IMR-90 (cell line): ENCODE measurements around the gene TRABD2A. TPM values are rescaled to one million over a fixed set of nuclear protein-coding genes. Genes with fewer than 3 reads are reported as not detected.

Experiments
- ATAC-seq: fragments of 200-7000 bp; cut with Tn5 transposase; 2 replicates; pipeline ENCODE4 v1.9.1; 2020; ENCODE audit warnings: low read depth, mild to moderate bottlenecking, moderate library complexity
- BruUV-seq: library from RNA; stranded (reverse); fragments of 400-500 nt; replicated peaks from 2 replicates; lab custom pipeline; 2021; lab: Mats Ljungman, UMichigan
- CTCF ChIA-PET: fragments of 300-600 bp; formaldehyde crosslinking; extraction: SDS; loops from one replicate; lab custom pipeline; 2021; ENCODE audit warnings: antibody characterized with exemption; lab: Yijun Ruan, JAX
- POLR2A ChIA-PET: fragments of 300-600 bp; sonication (Branson Sonifier 250); formaldehyde crosslinking; loops from one replicate; lab custom pipeline; 2022; ENCODE audit warnings: antibody characterized with exemption; ENCODE audit not compliant: unreplicated experiment; lab: Charles Lee
- DNase-seq: peaks from one replicate; pipeline ENCODE4 v3.0.0; 2013
- H2AFZ ChIP-seq: replicated peaks from 2 replicates; pipeline ENCODE3; 2013; ENCODE audit warnings: low read length, mild to moderate bottlenecking; ENCODE audit not compliant: poor library complexity
- H2AK5ac ChIP-seq: 2 replicates; pipeline ENCODE4 v1.6.1; 2013; ENCODE audit warnings: low read depth, low read length, inconsistent platforms
- H2AK9ac ChIP-seq: replicated peaks from 2 replicates; pipeline ENCODE3; 2013; ENCODE audit warnings: mild to moderate bottlenecking, low read depth, low read length, moderate library complexity; ENCODE audit not compliant: poor library complexity
- H2BK120ac ChIP-seq: 2 replicates; pipeline ENCODE4 v1.6.1; 2013; ENCODE audit warnings: low read depth, low read length, inconsistent platforms
- H2BK15ac ChIP-seq: 3 replicates; pipeline ENCODE4 v1.6.1; 2013; ENCODE audit warnings: low read depth, low read length, inconsistent platforms
- H2BK20ac ChIP-seq: 2 replicates; pipeline ENCODE4 v1.6.1; 2013; ENCODE audit warnings: low read depth, mild to moderate bottlenecking, inconsistent platforms, low read length, moderate library complexity
- H2BK5ac ChIP-seq: 2 replicates; pipeline ENCODE4 v1.6.1; 2013; ENCODE audit warnings: mild to moderate bottlenecking, low read depth, low read length, inconsistent platforms; ENCODE audit not compliant: poor library complexity, severe bottlenecking
- H3K14ac ChIP-seq: replicated peaks from 2 replicates; pipeline ENCODE4 v1.6.1; 2013; ENCODE audit warnings: low read depth, low read length, inconsistent platforms
- H3K18ac ChIP-seq: 2 replicates; pipeline ENCODE4 v1.6.1; 2013; ENCODE audit warnings: low read depth, low read length, control low read depth
- H3K23ac ChIP-seq: 2 replicates; pipeline ENCODE4 v1.6.1; 2013; ENCODE audit warnings: low read depth, low read length, inconsistent platforms
- H3K27ac ChIP-seq: 2 replicates; pipeline ENCODE4 v1.5.1; 2013; ENCODE audit warnings: mild to moderate bottlenecking, control low read depth, low read length; ENCODE audit not compliant: insufficient read depth
- H3K27me3 ChIP-seq: 2 replicates; pipeline ENCODE4 v1.6.1; 2013; ENCODE audit warnings: low read length; ENCODE audit not compliant: control insufficient read depth, insufficient read depth
- H3K36me3 ChIP-seq: 2 replicates; pipeline ENCODE4 v1.6.1; 2013; ENCODE audit warnings: low read length, mixed read lengths; ENCODE audit not compliant: control insufficient read depth, insufficient read depth
- H3K4ac ChIP-seq: 2 replicates; pipeline ENCODE4 v1.6.1; 2013; ENCODE audit warnings: low read depth, low read length, inconsistent platforms
- H3K4me1 ChIP-seq: 2 replicates; pipeline ENCODE4 v1.6.1; 2013; ENCODE audit warnings: low read length, mixed read lengths; ENCODE audit not compliant: control insufficient read depth, insufficient read depth
- H3K4me2 ChIP-seq: 2 replicates; pipeline ENCODE4 v1.6.1; 2013; ENCODE audit warnings: low read depth, mild to moderate bottlenecking, control low read depth, low read length, moderate library complexity
- H3K4me3 ChIP-seq: 2 replicates; pipeline ENCODE4 v1.5.1; 2013; ENCODE audit warnings: low read depth, mild to moderate bottlenecking, control low read depth, low read length, moderate library complexity; ENCODE audit not compliant: insufficient read depth
- H3K56ac ChIP-seq: 2 replicates; pipeline ENCODE4 v1.6.1; 2013; ENCODE audit warnings: low read length, inconsistent platforms; ENCODE audit not compliant: insufficient read depth; ENCODE audit errors: extremely low read depth
- H3K79me1 ChIP-seq, 2 experiments: 2 replicates each; pipeline ENCODE4 v1.6.1; 2013; ENCODE audit warnings: low read length in 2 of 2, inconsistent platforms in 1 of 2, low read depth in 1 of 2
- H3K9ac ChIP-seq: 2 replicates; pipeline ENCODE4 v1.6.1; 2013; ENCODE audit warnings: low read depth, low read length, control low read depth
- H3K9me1 ChIP-seq: 2 replicates; pipeline ENCODE4 v1.6.1; 2013; ENCODE audit warnings: low read length, inconsistent platforms; ENCODE audit not compliant: insufficient read depth
- H3K9me3 ChIP-seq: 2 replicates; pipeline ENCODE4 v1.6.1; 2013; ENCODE audit warnings: low read length; ENCODE audit not compliant: control insufficient read depth, insufficient read depth
- H4K20me1 ChIP-seq: 2 replicates; pipeline ENCODE4 v1.6.1; 2013; ENCODE audit warnings: low read length, inconsistent platforms; ENCODE audit not compliant: insufficient read depth
- H4K5ac ChIP-seq: 2 replicates; pipeline ENCODE4 v1.6.1; 2013; ENCODE audit warnings: mild to moderate bottlenecking, low read depth, low read length, control low read depth
- H4K8ac ChIP-seq, 2 experiments: 2 replicates each; pipeline ENCODE4 v1.6.1; 2013; ENCODE audit warnings: low read depth in 2 of 2, low read length in 2 of 2, control low read depth in 1 of 2, inconsistent platforms in 1 of 2
- H4K91ac ChIP-seq: 2 replicates; pipeline ENCODE4 v1.6.1; 2013; ENCODE audit warnings: low read depth, low read length, inconsistent platforms; ENCODE audit not compliant: insufficient read depth
- BHLHE40 ChIP-seq: fragments of 150-350 bp; IDR thresholded peaks from 2 replicates; pipeline ENCODE4 v1.6.1; 2016; ENCODE audit warnings: mild to moderate bottlenecking, low read depth, low read length
- CEBPB ChIP-seq: IDR thresholded peaks from 2 replicates; pipeline ENCODE4 v1.6.1; 2012; ENCODE audit warnings: low read depth, low read length, improper control_type of control experiment
- CHD1 ChIP-seq: IDR thresholded peaks from 2 replicates; pipeline ENCODE4 v1.6.1; 2012; ENCODE audit warnings: low read depth, low read length, improper control_type of control experiment
- CTCF ChIP-seq: conservative IDR thresholded peaks from 2 replicates; pipeline ENCODE4 v1.5.1; 2012; ENCODE audit warnings: mild to moderate bottlenecking, low read depth, low read length, improper control_type of control experiment
- ELK1 ChIP-seq: fragments of 150-350 bp; IDR thresholded peaks from 2 replicates; pipeline ENCODE4 v1.6.1; 2016; ENCODE audit warnings: low read depth, mild to moderate bottlenecking, low read length, moderate library complexity, borderline replicate concordance
- FOS ChIP-seq: fragments of 150-350 bp; IDR thresholded peaks from 2 replicates; pipeline ENCODE4 v1.6.1; 2016; ENCODE audit warnings: low read depth, low read length
- MAFK ChIP-seq: IDR thresholded peaks from 2 replicates; pipeline ENCODE4 v1.6.1; 2012; ENCODE audit warnings: low read depth, low read length, improper control_type of control experiment
- MAZ ChIP-seq: IDR thresholded peaks from 2 replicates; pipeline ENCODE4 v1.6.1; 2012; ENCODE audit warnings: low read depth, mild to moderate bottlenecking, low read length, improper control_type of control experiment, moderate library complexity, borderline replicate concordance
- MXI1 ChIP-seq: IDR thresholded peaks from 2 replicates; pipeline ENCODE4 v1.6.1; 2012; ENCODE audit warnings: low read depth, mild to moderate bottlenecking, low read length, moderate library complexity, borderline replicate concordance
- NFE2L2 ChIP-seq: fragments of 150-350 bp; IDR thresholded peaks from 2 replicates; pipeline ENCODE4 v1.6.1; 2016; ENCODE audit warnings: low read depth, mild to moderate bottlenecking, low read length
- POLR2A ChIP-seq: IDR thresholded peaks from 2 replicates; pipeline ENCODE4 v1.6.1; 2012; ENCODE audit warnings: mild to moderate bottlenecking, low read depth, low read length
- RAD21 ChIP-seq: IDR thresholded peaks from 2 replicates; pipeline ENCODE4 v1.6.1; 2012; ENCODE audit warnings: low read length, improper control_type of control experiment
- RCOR1 ChIP-seq: IDR thresholded peaks from 2 replicates; pipeline ENCODE4 v1.6.1; 2012; ENCODE audit warnings: mild to moderate bottlenecking, low read length, improper control_type of control experiment; ENCODE audit not compliant: insufficient replicate concordance
- RFX5 ChIP-seq: IDR thresholded peaks from 2 replicates; pipeline ENCODE4 v1.8.0; 2012; ENCODE audit warnings: low read depth, mild to moderate bottlenecking, low read length, moderate library complexity
- SMC3 ChIP-seq: fragments of 150-350 bp; IDR thresholded peaks from 2 replicates; pipeline ENCODE4 v1.6.1; 2016; ENCODE audit warnings: low read depth, mild to moderate bottlenecking, antibody characterized with exemption, low read length, moderate library complexity
- USF2 ChIP-seq: fragments of 150-350 bp; IDR thresholded peaks from 2 replicates; pipeline ENCODE4 v1.6.1; 2017; ENCODE audit warnings: mild to moderate bottlenecking, antibody characterized with exemption, low read length, low read depth
- WGBS, 2 experiments: methylation state at CpG; one replicate each; pipeline versions ENCODE4 v1.1.5 to v1.1.7; 2013; ENCODE audit warnings: missing lambda C conversion rate in 2 of 2; ENCODE audit not compliant: insufficient read length in 1 of 2; ENCODE audit errors: extremely low coverage in 2 of 2; 5-methylcytosine and 5-hydroxymethylcytosine counted together
- dilution Hi-C: fragments of 300-500 bp; cut with HindIII; formaldehyde crosslinking; loops from one replicate; pipeline ENCODE4 v1.14.3; 2018; ENCODE audit warnings: low sequenced_read_pairs; ENCODE audit not compliant: unreplicated experiment
- in situ Hi-C: fragments of 300-500 bp; cut with MboI; formaldehyde crosslinking; loops from 3 replicates; pipeline ENCODE4 v1.14.3; 2019; ENCODE audit warnings: low sequenced_read_pairs, inconsistent platforms, mixed read lengths
- intact Hi-C: fragments of 100-400 bp; cut with micrococcal nuclease; formaldehyde crosslinking; loops from 2 replicates; pipeline ENCODE4 v1.10.0; 2022
- polyA plus RNA-seq, 3 experiments: library from polyadenylated mRNA; depleted of rRNA; stranded (reverse); fragments of >200 nt; gene quantifications; 2 replicates each; pipeline ENCODE4 v1.2.3, GENCODE V29; 2012; ENCODE audit warnings: low replicate concordance in 1 of 3
- total RNA-seq: library from RNA; depleted of rRNA; stranded (reverse); fragments of >200 nt; gene quantifications from 2 replicates; pipeline ENCODE4 v1.2.3, GENCODE V29; 2012

TRABD2A gene
- total and polyA plus RNA-seq, 2 of the 4 experiments (the other 2 are of a cell fraction), result 17.6 to 20.3 TPM

GRCh38 chr2:84850471-84850870, 30.4 kb downstream of the TRABD2A start:
- H3K79me1 ChIP-seq, result peaks cover 25 to 31% of the 10 kb centered on the region in 2 experiments
- DNase-seq (no peak), ATAC-seq (no peak)
- ChIA-PET POLR2A (no interaction called here), CTCF (no interaction called here)
- no peak overlapping the region for H4K91ac ChIP-seq
- no peak overlapping the region for H3K18ac ChIP-seq
- TF ChIP-seq USF2, result no peak
- no peak for TF ChIP-seq MAZ
- TF ChIP-seq ELK1, result no peak
- TF ChIP-seq NFE2L2, result no peak
- TF ChIP-seq CEBPB, result no peak
- no peak for TF ChIP-seq RCOR1
- TF ChIP-seq FOS, result no peak
- no peak for TF ChIP-seq BHLHE40
- no peak for TF ChIP-seq CHD1
- no peak for TF ChIP-seq SMC3
- no peak for TF ChIP-seq CTCF
- no peak for TF ChIP-seq RAD21
- TF ChIP-seq MAFK, result no peak
- no peak for TF ChIP-seq RFX5
- TF ChIP-seq POLR2A, result no peak
- no peak for TF ChIP-seq MXI1
- H3K4me3 ChIP-seq, result no peak overlapping the region
- H2BK5ac ChIP-seq, result no peak overlapping the region
- H3K9ac ChIP-seq, result no peak overlapping the region
- H2AK9ac ChIP-seq, result no peak overlapping the region
- H2BK15ac ChIP-seq, result no peak overlapping the region
- intact Hi-C loops (no loop called here), dilution Hi-C loops (no loop called here), in situ Hi-C loops (loop anchor here (25.0 kb wide), 1 partner anchor 813 kb away; no protein-coding TSS in a partner anchor)
- no peak overlapping the region for H3K14ac ChIP-seq
- H3K36me3 ChIP-seq, result no peaks in the 10 kb centered on the region
- H3K4ac ChIP-seq, result no peak overlapping the region
- no peak overlapping the region for H2AK5ac ChIP-seq
- no peak overlapping the region for H2BK20ac ChIP-seq
- no TSS peak for BruUV-seq
- H4K20me1 ChIP-seq, result no peaks in the 10 kb centered on the region; the same call in 1 of the 2 replicates
- no peaks in the 10 kb centered on the region for H3K9me3 ChIP-seq
- no peak overlapping the region for H3K56ac ChIP-seq
- H2BK120ac ChIP-seq, result no peak overlapping the region
- H3K9me1 ChIP-seq, result peaks cover 17% of the 10 kb centered on the region
- no peak overlapping the region for H3K4me2 ChIP-seq
- H3K4me1 ChIP-seq, result peaks cover 20% of the 10 kb centered on the region
- H3K23ac ChIP-seq, result no peak overlapping the region
- H3K27ac ChIP-seq, result no peak overlapping the region
- no peak overlapping the region for H4K8ac ChIP-seq
- H2AFZ ChIP-seq, result no peak overlapping the region
- no peak overlapping the region for H4K5ac ChIP-seq
- WGBS, 2 experiments, result no CpG with 5 or more reads among the region's 4 CpGs
- H3K27me3 ChIP-seq, result no peaks in the 10 kb centered on the region
